ENCODE measurements around the gene TRIM33.
"Not testable (repeated sequence)": the region's sequence is repeated elsewhere in the genome, so short reads cannot be mapped to it uniquely, and the experiment has no call there.

The TRIM33 gene

DNA sequence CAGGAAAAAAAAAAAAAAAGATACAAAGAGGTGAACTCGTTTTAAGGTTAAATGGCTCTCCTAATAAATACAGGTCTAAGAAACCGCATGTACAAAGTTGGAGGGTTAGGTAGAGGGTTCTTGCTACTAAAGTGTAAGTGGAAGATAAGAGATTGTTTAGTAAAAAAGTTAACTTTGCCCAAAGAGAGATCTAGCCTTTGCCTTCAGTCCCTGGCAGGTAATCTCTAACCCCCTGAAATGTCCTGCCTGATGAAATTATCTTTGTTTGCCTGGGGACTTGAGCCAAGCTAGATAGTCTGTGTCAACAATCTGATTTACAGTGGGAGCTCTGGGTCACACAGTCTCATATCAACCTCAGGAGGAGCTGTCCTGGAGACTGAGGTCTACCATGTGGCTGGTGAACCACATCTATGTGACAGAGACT is 57.6 kb downstream of the TRIM33 start:
- H3K79me2 ChIP-seq (ENCODE audit: control insufficient read depth, insufficient read depth, low read length, unreplicated experiment) = peaks cover 6% of the 10 kb centered on the region
- H3K27me3 ChIP-seq (ENCODE audit: insufficient read depth, low read length) = no peaks in the 10 kb centered on the region
- H3K27ac ChIP-seq (ENCODE audit: low read depth, low read length) = no peak overlapping the region
- H2AFZ ChIP-seq (ENCODE audit: low read length, unreplicated experiment) = no peak overlapping the region
- H3K36me3 ChIP-seq (ENCODE audit: insufficient read depth, low read length) = peaks cover 8% of the 10 kb centered on the region; the same call in 1 of the 2 replicates
- no peak overlapping the region for H3K4me3 ChIP-seq (ENCODE audit: low read depth, low read length)
- peaks cover 26% of the 10 kb centered on the region for H3K4me1 ChIP-seq (ENCODE audit: control insufficient read depth, insufficient read depth, low read length, unreplicated experiment)

DNA sequence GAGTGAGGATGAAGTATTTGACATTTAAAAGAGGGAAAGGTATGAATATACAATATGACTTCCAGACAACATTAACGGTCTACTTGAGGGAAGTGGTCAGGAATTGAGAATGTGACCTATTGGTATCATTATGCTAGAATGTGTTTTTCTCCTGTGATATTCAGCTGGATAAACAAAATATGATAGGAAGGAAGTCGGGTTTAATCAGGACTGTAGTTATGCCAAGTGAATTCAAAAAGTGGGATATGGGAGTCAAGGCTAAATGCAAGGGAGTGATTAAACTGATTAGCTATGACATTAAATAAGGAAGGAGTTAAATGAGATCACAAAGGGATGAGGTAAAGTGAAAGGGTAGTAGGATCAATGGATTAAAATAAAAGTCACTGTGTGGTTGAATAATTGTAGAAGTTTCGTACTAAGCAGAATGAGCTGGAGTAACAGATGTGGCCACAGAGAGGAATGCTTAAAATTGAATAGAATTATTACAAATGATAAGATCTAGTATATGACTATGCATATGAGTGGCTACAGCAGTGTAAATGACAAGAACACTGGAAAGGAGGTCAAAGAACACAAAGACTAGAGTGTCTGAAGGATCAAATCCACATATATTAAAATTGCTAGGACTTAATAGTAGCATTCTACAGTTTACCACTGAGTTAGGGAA is 62.5 kb downstream of the TRIM33 start:
- H2AFZ ChIP-seq (ENCODE audit: low read length, unreplicated experiment) = no peak overlapping the region
- H3K36me3 ChIP-seq (ENCODE audit: insufficient read depth, low read length) = peaks cover 3% of the 10 kb centered on the region; the same call in 1 of the 2 replicates
- no peaks in the 10 kb centered on the region for H3K27me3 ChIP-seq (ENCODE audit: insufficient read depth, low read length)
- H3K79me2 ChIP-seq (ENCODE audit: control insufficient read depth, insufficient read depth, low read length, unreplicated experiment) = no peaks in the 10 kb centered on the region
- no peak overlapping the region for H3K27ac ChIP-seq (ENCODE audit: low read depth, low read length)
- H3K4me1 ChIP-seq (ENCODE audit: control insufficient read depth, insufficient read depth, low read length, unreplicated experiment) = no peaks in the 10 kb centered on the region
- no peak overlapping the region for H3K4me3 ChIP-seq (ENCODE audit: low read depth, low read length)

DNA sequence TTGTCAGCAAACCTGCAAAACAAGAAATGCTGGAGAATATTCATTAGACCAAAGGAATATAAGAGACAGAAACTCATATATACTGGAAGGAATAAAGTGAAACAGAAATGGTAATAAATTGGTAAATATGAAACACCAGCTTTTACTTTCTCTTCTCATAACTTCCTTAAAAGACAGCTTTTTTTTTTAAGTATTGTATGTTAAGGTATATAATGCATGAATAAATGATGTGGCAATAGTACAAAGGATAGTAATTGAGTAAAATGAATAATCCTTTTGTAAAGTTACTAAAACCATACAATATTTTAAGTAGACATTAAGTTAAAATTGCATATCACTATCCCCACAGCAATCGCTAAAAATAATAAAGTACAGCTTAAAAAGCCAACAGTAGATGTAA is 64.8 kb downstream of the TRIM33 start:
- Histone ChIP-seq H2AFZ (ENCODE audit: low read length, unreplicated experiment) (no peak overlapping the region), H3K36me3 (ENCODE audit: insufficient read depth, low read length) (no peaks in the 10 kb centered on the region), H3K4me1 (ENCODE audit: control insufficient read depth, insufficient read depth, low read length, unreplicated experiment) (no peaks in the 10 kb centered on the region), H3K79me2 (ENCODE audit: control insufficient read depth, insufficient read depth, low read length, unreplicated experiment) (no peaks in the 10 kb centered on the region), H3K27ac (ENCODE audit: low read depth, low read length) (no peak overlapping the region), H3K4me3 (ENCODE audit: low read depth, low read length) (no peak overlapping the region), H3K27me3 (ENCODE audit: insufficient read depth, low read length) (no peaks in the 10 kb centered on the region)

DNA sequence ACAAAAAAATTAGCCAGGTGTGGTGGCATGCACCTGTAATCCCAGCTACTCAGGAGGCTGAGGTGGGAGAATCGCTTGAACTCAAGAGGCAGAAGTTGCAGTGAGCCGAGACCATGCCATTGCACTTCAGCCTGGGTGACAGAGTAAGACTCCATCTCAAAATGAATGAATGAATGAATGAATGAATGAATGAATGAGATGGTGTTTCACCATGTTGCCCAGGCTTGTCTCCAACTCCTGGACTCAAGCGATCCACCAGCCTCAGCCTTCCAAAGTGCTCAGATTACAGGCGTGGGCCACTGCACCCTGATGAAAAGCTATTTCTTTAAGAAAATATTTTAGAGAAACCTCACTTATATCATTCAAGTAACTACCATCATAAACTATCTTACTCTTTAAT is 67.8 kb downstream of the TRIM33 start:
- not testable (repeated sequence) for H2AFZ ChIP-seq (ENCODE audit: low read length, unreplicated experiment); H3K27ac ChIP-seq (ENCODE audit: low read depth, low read length); H3K4me1 ChIP-seq (ENCODE audit: control insufficient read depth, insufficient read depth, low read length, unreplicated experiment); H3K4me3 ChIP-seq (ENCODE audit: low read depth, low read length); H3K27me3 ChIP-seq (ENCODE audit: insufficient read depth, low read length); H3K79me2 ChIP-seq (ENCODE audit: control insufficient read depth, insufficient read depth, low read length, unreplicated experiment)
- H3K36me3 ChIP-seq (ENCODE audit: insufficient read depth, low read length) = peaks cover 11% of the 10 kb centered on the region; the same call in 1 of the 2 replicates

DNA sequence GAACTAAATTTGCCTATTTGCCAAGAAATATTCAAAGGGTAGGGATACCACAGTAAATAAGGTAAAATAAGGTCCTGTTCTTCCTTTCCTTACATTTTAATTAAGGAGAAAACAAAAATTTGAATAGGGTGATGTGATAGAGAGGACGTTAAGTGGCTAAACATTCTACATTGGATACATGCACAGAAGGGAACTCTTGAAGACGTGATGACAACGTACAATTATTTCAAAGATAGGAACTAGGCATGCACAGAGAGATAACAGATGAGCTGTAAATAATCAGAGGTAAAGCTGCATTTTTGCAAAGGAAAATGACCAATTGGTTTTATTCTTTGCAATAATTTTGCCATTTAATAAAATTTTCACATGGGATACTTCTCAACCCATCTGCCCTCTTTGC is 69.7 kb downstream of the TRIM33 start:
- Histone ChIP-seq H3K79me2 (ENCODE audit: control insufficient read depth, insufficient read depth, low read length, unreplicated experiment) (peaks cover 6% of the 10 kb centered on the region), H3K36me3 (ENCODE audit: insufficient read depth, low read length) (peaks cover 11% of the 10 kb centered on the region; the same call in 1 of the 2 replicates)

DNA sequence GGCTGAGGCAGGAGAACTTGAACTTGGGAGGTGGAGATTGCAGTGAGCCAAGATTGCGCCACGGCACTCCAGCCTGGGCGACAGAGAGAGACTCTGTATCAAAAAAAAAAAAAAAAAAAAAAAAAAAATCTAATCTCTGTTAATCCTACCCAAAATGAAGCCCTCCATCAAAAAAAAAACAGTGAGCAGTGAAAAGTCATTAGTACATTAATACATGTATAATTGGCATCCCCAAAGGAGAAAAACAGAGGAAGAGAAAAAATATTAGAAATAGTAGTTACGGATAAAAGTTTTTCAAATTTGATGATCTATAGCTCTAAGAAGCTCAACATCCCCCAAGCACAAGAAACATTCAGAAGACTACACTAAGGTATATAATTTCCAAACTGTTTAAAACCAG is 71.6 kb downstream of the TRIM33 start:
- Histone ChIP-seq H3K4me1 (ENCODE audit: control insufficient read depth, insufficient read depth, low read length, unreplicated experiment) (no peaks in the 10 kb centered on the region), H3K79me2 (ENCODE audit: control insufficient read depth, insufficient read depth, low read length, unreplicated experiment) (peaks cover 6% of the 10 kb centered on the region), H3K27ac (ENCODE audit: low read depth, low read length) (no peak overlapping the region), H3K4me3 (ENCODE audit: low read depth, low read length) (no peak overlapping the region), H3K36me3 (ENCODE audit: insufficient read depth, low read length) (peaks cover 11% of the 10 kb centered on the region; the same call in 1 of the 2 replicates), H2AFZ (ENCODE audit: low read length, unreplicated experiment) (no peak overlapping the region), H3K27me3 (ENCODE audit: insufficient read depth, low read length) (no peaks in the 10 kb centered on the region)

More for the DNA sequence above, 69.7 kb downstream of the TRIM33 start:
- H3K4me1 ChIP-seq (ENCODE audit: control insufficient read depth, insufficient read depth, low read length, unreplicated experiment) = no peaks in the 10 kb centered on the region
- H3K27ac ChIP-seq (ENCODE audit: low read depth, low read length) = no peak overlapping the region
- no peak overlapping the region for H2AFZ ChIP-seq (ENCODE audit: low read length, unreplicated experiment)
- no peak overlapping the region for H3K4me3 ChIP-seq (ENCODE audit: low read depth, low read length)
- H3K27me3 ChIP-seq (ENCODE audit: insufficient read depth, low read length) = no peaks in the 10 kb centered on the region

DNA sequence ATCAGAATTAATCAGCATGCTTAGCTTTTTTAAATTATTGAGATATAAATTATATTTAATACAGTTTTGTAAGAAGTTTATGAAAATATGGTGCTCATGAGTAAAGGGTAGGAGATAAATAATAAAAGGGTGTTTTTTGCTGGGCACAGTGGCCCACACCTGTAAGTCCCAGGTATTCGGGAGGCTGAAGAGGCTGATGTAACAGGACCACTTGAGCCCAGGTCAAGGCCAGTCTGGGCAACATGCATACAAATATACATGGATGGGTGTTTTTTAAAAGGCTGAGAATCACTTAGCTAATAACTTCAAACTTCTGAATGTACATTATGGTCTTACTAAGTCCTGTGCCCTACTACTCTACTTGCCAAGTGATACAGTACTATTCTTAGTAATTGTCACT is 73.2 kb downstream of the TRIM33 start:
- Histone ChIP-seq H3K36me3 (ENCODE audit: insufficient read depth, low read length) (peaks cover 18% of the 10 kb centered on the region; the same call in 1 of the 2 replicates), H2AFZ (ENCODE audit: low read length, unreplicated experiment) (no peak overlapping the region), H3K4me3 (ENCODE audit: low read depth, low read length) (no peak overlapping the region), H3K27me3 (ENCODE audit: insufficient read depth, low read length) (no peaks in the 10 kb centered on the region), H3K79me2 (ENCODE audit: control insufficient read depth, insufficient read depth, low read length, unreplicated experiment) (peaks cover 6% of the 10 kb centered on the region), H3K4me1 (ENCODE audit: control insufficient read depth, insufficient read depth, low read length, unreplicated experiment) (no peaks in the 10 kb centered on the region), H3K27ac (ENCODE audit: low read depth, low read length) (no peak overlapping the region)

DNA sequence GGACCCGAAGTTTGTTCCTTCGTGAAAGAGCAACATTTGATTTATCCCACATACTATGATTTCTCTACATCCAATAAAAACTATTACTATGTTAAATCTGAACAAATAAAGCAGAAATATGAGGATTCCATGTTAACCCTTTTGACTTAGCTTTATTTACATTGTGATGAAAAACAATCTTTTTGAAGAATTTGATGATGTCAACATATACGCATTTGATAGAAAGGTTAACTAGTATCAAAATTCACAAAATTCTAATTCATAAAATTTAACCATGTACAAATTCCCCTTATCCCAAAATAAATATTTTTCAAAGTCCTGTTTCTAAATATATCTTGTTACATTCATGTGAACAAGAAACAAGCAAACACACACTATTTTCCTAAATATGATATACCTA is 74.2 kb downstream of the TRIM33 start:
- H3K79me2 ChIP-seq (ENCODE audit: control insufficient read depth, insufficient read depth, low read length, unreplicated experiment) = peaks cover 6% of the 10 kb centered on the region

DNA sequence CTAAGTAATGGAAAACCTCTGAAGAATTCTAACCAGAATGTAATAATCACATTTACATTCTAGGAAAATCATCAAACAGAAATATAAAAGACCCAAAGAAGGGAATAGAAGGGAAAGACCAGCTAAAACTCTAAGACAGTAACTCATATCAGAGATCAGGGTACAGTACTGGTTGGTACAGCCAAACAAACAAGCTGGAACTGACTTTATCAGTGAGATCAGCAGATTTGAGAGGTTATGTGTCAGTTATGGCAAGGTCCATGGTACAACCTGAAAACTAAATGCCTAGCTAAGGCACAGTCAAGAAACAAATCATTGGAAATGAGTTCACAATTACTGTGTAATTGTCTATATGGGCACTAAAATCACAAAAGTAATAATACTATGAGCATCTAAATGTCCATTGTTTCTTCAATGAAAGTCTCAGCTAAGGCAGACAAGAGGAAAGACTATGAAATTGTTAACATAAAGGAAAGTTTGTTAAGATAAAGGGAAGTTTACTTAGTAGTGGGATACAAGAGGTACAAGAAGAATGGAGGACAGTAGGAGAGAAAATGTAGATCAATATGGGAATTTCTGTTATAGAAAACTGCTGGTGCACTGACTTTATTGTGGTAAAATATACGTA is 75.8 kb downstream of the TRIM33 start:
- Histone ChIP-seq H2AFZ (ENCODE audit: low read length, unreplicated experiment) (no peak overlapping the region), H3K79me2 (ENCODE audit: control insufficient read depth, insufficient read depth, low read length, unreplicated experiment) (peaks cover 6% of the 10 kb centered on the region), H3K4me1 (ENCODE audit: control insufficient read depth, insufficient read depth, low read length, unreplicated experiment) (no peaks in the 10 kb centered on the region), H3K4me3 (ENCODE audit: low read depth, low read length) (no peak overlapping the region), H3K27me3 (ENCODE audit: insufficient read depth, low read length) (no peaks in the 10 kb centered on the region), H3K27ac (ENCODE audit: low read depth, low read length) (no peak overlapping the region), H3K36me3 (ENCODE audit: insufficient read depth, low read length) (peaks cover 11% of the 10 kb centered on the region; the same call in 1 of the 2 replicates)

More for the DNA sequence above, 74.2 kb downstream of the TRIM33 start:
- Histone ChIP-seq H3K36me3 (ENCODE audit: insufficient read depth, low read length) (peaks cover 18% of the 10 kb centered on the region; the same call in 1 of the 2 replicates), H3K27me3 (ENCODE audit: insufficient read depth, low read length) (no peaks in the 10 kb centered on the region), H3K4me3 (ENCODE audit: low read depth, low read length) (no peak overlapping the region), H3K27ac (ENCODE audit: low read depth, low read length) (no peak overlapping the region), H3K4me1 (ENCODE audit: control insufficient read depth, insufficient read depth, low read length, unreplicated experiment) (no peaks in the 10 kb centered on the region), H2AFZ (ENCODE audit: low read length, unreplicated experiment) (no peak overlapping the region)

DNA sequence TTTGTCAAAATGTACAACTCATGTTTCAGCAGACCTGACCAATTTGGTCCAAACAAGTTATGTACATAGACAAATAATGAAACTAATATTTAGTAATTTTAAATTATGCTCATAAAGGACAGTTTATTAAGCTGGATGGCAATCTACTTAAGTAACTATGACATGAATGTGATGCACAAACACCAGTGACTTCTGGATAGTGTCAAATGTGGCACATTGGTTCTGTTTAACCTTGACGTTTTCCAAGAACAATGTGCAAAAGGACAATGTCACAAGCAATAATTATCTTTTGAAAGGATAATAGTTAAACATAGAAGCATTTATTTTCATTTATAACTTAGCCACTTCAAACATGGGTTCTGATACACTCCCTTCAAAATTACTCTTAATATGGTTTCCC is 80.0 kb downstream of the TRIM33 start:
- H3K27ac ChIP-seq (ENCODE audit: low read depth, low read length) = no peak overlapping the region
- H3K4me1 ChIP-seq (ENCODE audit: control insufficient read depth, insufficient read depth, low read length, unreplicated experiment) = no peaks in the 10 kb centered on the region
- no peaks in the 10 kb centered on the region for H3K27me3 ChIP-seq (ENCODE audit: insufficient read depth, low read length)
- no peak overlapping the region for H3K4me3 ChIP-seq (ENCODE audit: low read depth, low read length)
- peaks cover 7% of the 10 kb centered on the region for H3K36me3 ChIP-seq (ENCODE audit: insufficient read depth, low read length)
- H2AFZ ChIP-seq (ENCODE audit: low read length, unreplicated experiment) = no peak overlapping the region
- H3K79me2 ChIP-seq (ENCODE audit: control insufficient read depth, insufficient read depth, low read length, unreplicated experiment) = no peaks in the 10 kb centered on the region

Data from ACC112 (cell line).